ENCODE data around the gene KIF16B. TPM values are rescaled to one million over a fixed set of nuclear protein-coding genes. Genes with fewer than 3 reads are reported as not detected.

The KIF16B gene
- total RNA-seq, 6 experiments from 2014 or later: 0.31 to 3.4 (median 3.2) TPM

- peaks cover 2% of the 10 kb centered on the region; the same call in 1 of the 2 replicates for H3K27me3 Mint-ChIP-seq (ENCODE audit: insufficient read depth)
- TF ChIP-seq CTCF (IDR thresholded peaks at IDR 0.05): no peak
- DNase-seq: no peak
- no peak overlapping the region for H3K4me3 Mint-ChIP-seq
- peaks cover 50% of the 10 kb centered on the region for H3K9me3 Mint-ChIP-seq
- H3K27ac Mint-ChIP-seq: no peak overlapping the region
- no peaks in the 10 kb centered on the region for H3K36me3 Mint-ChIP-seq (ENCODE audit: low read depth)
- no peaks in the 10 kb centered on the region for H3K4me1 Mint-ChIP-seq (ENCODE audit: low read depth)
Observed at GRCh38 chr20:16407251-16408067, 165.8 kb downstream of the KIF16B start.

- Mint-ChIP-seq H3K9me3 (peaks cover 48% of the 10 kb centered on the region), H3K27ac (no peak overlapping the region), H3K4me3 (no peak overlapping the region), H3K36me3 (ENCODE audit: low read depth) (no peaks in the 10 kb centered on the region), H3K27me3 (ENCODE audit: insufficient read depth) (peaks cover 2% of the 10 kb centered on the region; the same call in 1 of the 2 replicates), H3K4me1 (ENCODE audit: low read depth) (no peaks in the 10 kb centered on the region)
- no peak for TF ChIP-seq CTCF (IDR thresholded peaks at IDR 0.05)
- DNase-seq: no peak
Observed at GRCh38 chr20:16405254-16405653, 168.0 kb downstream of the KIF16B start.

DNA sequence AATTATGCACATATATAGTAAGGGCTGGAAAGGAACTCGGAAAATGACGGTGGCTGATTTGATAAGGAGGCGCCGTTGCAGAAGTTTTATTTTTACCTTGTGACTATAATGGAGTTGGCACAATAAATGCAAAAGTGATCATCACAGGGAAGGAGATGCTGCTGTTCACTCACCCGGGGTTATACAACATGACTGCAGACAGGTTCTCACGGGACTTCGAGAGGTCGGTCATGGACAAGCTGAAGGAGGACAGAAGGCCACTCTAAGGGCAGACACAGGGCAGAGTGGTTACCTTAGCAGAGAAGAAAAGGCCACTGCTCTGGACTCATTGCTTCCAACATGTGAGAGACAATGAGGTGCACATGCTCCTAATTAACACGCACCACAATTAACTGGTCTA, 168.6 kb downstream of the KIF16B start:
- H3K27ac Mint-ChIP-seq: no peak overlapping the region
- DNase-seq: no peak

GRCh38 chr20:16404171-16404570, 169.1 kb downstream of the KIF16B start:
- Mint-ChIP-seq H3K27ac (no peak overlapping the region), H3K36me3 (ENCODE audit: low read depth) (no peaks in the 10 kb centered on the region), H3K9me3 (peaks cover 52% of the 10 kb centered on the region), H3K4me1 (ENCODE audit: low read depth) (no peaks in the 10 kb centered on the region), H3K4me3 (no peak overlapping the region), H3K27me3 (ENCODE audit: insufficient read depth) (peaks cover 2% of the 10 kb centered on the region; the same call in 1 of the 2 replicates)
- TF ChIP-seq CTCF (IDR thresholded peaks at IDR 0.05): no peak
- no peak for DNase-seq

More for the DNA sequence above, 168.6 kb downstream of the KIF16B start:
- Mint-ChIP-seq H3K4me1 (ENCODE audit: low read depth) (no peaks in the 10 kb centered on the region), H3K27me3 (ENCODE audit: insufficient read depth) (peaks cover 2% of the 10 kb centered on the region; the same call in 1 of the 2 replicates), H3K9me3 (peaks cover 54% of the 10 kb centered on the region), H3K4me3 (no peak overlapping the region), H3K36me3 (ENCODE audit: low read depth) (no peaks in the 10 kb centered on the region)
- no peak for TF ChIP-seq CTCF (IDR thresholded peaks at IDR 0.05)

GRCh38 chr20:16400234-16400633, 173.0 kb downstream of the KIF16B start:
- peaks cover 48% of the 10 kb centered on the region for H3K9me3 Mint-ChIP-seq
- H3K27me3 Mint-ChIP-seq (ENCODE audit: insufficient read depth): no peaks in the 10 kb centered on the region
- H3K4me1 Mint-ChIP-seq (ENCODE audit: low read depth): no peaks in the 10 kb centered on the region
- no peak for TF ChIP-seq CTCF (IDR thresholded peaks at IDR 0.05)
- DNase-seq: no peak
- no peak overlapping the region for H3K4me3 Mint-ChIP-seq
- H3K36me3 Mint-ChIP-seq (ENCODE audit: low read depth): no peaks in the 10 kb centered on the region
- no peak overlapping the region for H3K27ac Mint-ChIP-seq
